Measurements from ENCODE around the gene KRTAP12-4.
"Not testable (repeated sequence)": the region's sequence is repeated elsewhere in the genome, so short reads cannot be mapped to it uniquely, and the experiment has no call there.

Gene KRTAP12-4

GRCh38 chr21:44686843-44687561 lies 32.5 kb upstream of the KRTAP12-4 start:
- DNase-seq = no peak

GRCh38 chr21:44686000-44686781 lies 31.7 kb upstream of the KRTAP12-4 start:
- DNase-seq = no peak

GRCh38 chr21:44685050-44685449 lies 30.6 kb upstream of the KRTAP12-4 start:
- DNase-seq = not testable (repeated sequence)

DNA sequence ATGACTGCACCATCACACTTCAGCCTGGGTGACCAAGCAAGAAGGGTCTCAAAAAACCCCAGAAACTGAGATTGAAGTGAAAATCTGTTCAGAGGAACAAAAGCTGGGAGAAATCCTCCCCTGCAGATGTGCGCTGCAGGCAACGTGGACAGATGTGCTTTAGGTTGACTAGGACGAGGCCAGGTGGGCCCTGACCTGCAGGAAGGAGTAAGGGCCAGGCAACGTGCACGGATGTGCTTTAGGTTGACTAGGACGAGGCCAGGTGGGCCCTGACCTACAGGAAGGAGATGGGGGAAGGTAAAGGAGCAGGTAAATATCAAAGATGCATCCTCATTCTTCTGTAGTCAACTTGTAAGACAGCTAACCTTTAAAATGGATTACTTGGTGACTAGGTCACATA lies 30.0 kb upstream of the KRTAP12-4 start:
- no peak for DNase-seq

DNA sequence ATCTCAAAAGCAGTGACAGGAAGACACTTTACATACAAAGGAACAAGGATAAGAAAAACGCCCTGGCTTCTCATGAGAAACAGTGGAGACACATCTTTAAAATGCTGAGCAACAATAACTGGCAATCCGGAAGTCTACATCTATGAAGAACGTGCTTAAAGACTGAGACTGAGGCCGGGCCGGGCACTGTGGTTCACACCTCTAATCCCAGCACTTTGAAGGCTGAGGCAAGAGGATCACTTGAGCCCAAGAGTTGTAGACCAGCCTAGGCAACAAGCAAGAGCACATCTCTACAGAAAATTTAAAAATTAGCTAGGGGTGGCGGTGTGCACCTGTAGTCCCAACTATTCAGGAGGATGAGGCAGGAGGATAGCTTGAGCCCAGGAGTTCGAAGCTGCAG lies 29.6 kb upstream of the KRTAP12-4 start:
- no peak for DNase-seq

GRCh38 chr21:44682580-44683151 lies 28.2 kb upstream of the KRTAP12-4 start:
- no peak for DNase-seq

DNA sequence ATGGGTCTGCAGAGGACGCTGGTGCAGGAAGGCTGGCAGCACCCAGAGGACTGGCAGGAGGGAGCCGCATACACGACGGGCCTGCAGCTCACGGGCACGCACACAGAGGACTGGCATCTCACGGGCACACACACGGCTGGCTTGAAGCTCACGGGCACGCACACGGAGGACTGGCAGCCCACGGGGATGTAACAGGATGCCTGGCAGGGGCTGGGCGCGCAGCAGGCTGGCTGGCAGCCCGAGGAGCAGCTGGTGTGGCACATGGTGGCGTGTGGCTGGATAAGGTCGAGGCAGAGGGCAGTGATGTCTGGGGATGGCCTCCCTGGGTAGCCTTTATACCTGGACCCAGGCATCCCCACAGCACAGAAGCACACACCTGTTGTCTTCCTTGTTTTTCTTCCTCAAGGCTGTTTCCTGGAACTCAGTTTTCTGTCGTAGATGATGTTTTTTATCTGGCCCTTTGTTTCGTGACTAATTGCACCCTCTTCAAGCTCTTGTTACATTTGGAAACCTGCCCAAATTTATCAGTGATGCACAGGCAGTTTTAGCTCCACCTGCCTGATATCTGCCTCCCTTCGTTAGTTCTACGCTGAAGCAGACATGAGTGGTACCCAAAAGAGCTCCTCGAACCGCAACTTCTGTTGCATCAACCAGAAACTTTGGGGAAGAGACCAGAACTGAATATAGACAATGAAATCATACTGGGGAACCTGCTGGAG lies 27.6 kb upstream of the KRTAP12-4 start, which contains the start of gene KRTAP12-1:
Gene KRTAP12-1 (minus strand): TSS at position 303 of the 719 bp plus-strand sequence. CDS start 40 bp downstream, at position 263.
- peak; percentile 81 for DNase-seq

DNA sequence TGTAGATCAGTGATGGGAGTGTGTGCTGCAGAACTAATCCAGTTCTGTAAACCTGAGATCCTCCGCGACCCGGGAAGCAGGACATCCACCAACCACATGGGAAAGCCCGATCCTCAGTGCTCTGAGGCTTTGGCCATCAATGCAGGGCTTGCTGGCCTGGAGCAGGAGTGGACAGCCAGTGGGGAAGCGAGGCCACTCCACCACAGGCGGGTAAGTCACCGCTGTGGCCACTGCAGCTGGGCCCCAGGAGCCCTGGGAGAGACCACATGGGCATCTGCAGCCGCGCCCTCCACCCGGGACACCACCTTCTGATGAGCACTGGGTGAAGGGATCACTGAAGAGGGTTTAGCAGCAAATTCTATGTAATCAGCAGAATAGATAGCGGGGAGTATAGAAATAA lies 26.7 kb upstream of the KRTAP12-4 start:
- no peak for DNase-seq

- DNase-seq = no peak
Observed at GRCh38 chr21:44677881-44678280, 23.4 kb upstream of the KRTAP12-4 start.

- DNase-seq = no peak
Observed at GRCh38 chr21:44671911-44672310, 17.5 kb upstream of the KRTAP12-4 start.

GRCh38 chr21:44670642-44671432 lies 16.4 kb upstream of the KRTAP12-4 start:
- no peak for DNase-seq

DNA sequence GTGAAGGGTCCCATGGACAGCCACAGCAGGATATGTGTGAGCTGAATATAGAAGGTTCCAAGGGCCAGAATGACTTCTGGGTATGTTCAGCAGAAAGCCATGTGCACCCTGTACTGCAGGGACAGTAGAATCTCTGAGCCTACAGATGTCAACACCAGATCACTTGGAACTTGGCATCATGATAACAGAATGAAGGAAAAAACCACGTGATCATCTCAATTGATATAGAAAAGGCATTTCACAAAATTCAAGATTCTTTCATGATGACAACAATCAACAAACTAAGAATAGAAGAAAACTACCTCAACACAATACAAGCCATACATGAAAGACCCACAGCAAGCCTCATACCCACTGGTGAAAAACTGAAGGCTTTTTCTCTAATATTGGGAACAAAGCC lies 13.2 kb upstream of the KRTAP12-4 start:
- DNase-seq = no peak

GRCh38 chr21:44666401-44667320 lies 12.2 kb upstream of the KRTAP12-4 start, which contains the start of gene KRTAP12-2:
KRTAP12-2 (minus strand) TSS chr21:44666927; CDS start chr21:44666886, 41 bp downstream.
- DNase-seq = no peak

- no peak for DNase-seq
Observed at GRCh38 chr21:44664691-44665090, 10.2 kb upstream of the KRTAP12-4 start.

GRCh38 chr21:44661567-44661966 lies 7.1 kb upstream of the KRTAP12-4 start:
- not testable (repeated sequence) for DNase-seq

DNA sequence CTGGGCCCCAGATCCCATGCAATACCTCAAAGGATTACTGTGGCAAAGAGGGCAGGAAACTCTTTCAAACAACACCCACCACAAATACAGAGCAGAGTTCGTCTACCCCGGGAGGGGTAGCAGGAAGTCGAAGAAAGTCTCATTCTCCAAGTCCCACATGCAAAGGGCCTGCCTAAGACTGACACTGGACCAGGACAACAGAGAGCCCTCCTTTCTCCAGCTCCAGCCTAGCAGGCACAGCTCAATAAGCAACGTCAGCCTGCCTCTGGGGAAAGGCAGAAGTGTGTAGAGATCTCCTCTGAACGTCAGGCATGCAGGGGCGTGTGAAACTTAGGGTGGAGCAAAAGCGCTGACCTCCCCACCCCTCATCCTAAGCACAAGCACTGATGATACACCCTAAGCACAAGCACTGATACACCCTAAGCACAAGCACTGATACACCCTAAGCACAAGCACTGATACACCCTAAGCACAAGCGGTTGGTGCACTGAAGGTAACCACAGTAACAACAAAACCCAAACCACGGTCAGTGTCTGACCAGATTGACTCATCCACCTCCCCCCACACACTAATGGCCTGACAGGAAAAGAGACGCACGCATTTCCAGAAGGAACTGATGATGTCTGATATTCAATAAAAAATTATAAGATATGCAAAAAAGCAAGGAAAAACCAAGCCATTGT lies 4.6 kb upstream of the KRTAP12-4 start:
- DNase-seq = no peak

GRCh38 chr21:44658541-44658910 lies 4.1 kb upstream of the KRTAP12-4 start:
- no peak for DNase-seq

GRCh38 chr21:44657635-44658540 lies 3.4 kb upstream of the KRTAP12-4 start, which contains the start of gene KRTAP12-3:
KRTAP12-3 (plus strand) TSS chr21:44657932; CDS start chr21:44657980, 48 bp downstream.
- DNase-seq = no peak

GRCh38 chr21:44656868-44657267 lies 2.4 kb upstream of the KRTAP12-4 start:
- DNase-seq = no peak

Measured in NCI-H1436 treated with DMSO at 0.1 percent for 48 hours (cell line).